IMR-90 (cell line): ENCODE data around the gene GNAZ. TPM values are rescaled to one million over a fixed set of nuclear protein-coding genes. Genes with fewer than 3 reads are reported as not detected.
A peak's percentile ranks its signal among the peaks of the same experiment; 100 is the strongest.

ENCODE experiments used
- ATAC-seq: fragments of 200-7000 bp; cut with Tn5 transposase; 2 replicates; pipeline ENCODE4 v1.9.1; 2020; ENCODE audit warnings: low read depth, mild to moderate bottlenecking, moderate library complexity
- BruUV-seq: library from RNA; stranded (reverse); fragments of 400-500 nt; replicated peaks from 2 replicates; lab custom pipeline; 2021; lab: Mats Ljungman, UMichigan
- CTCF ChIA-PET: fragments of 300-600 bp; formaldehyde crosslinking; extraction: SDS; loops from one replicate; lab custom pipeline; 2021; ENCODE audit warnings: antibody characterized with exemption; lab: Yijun Ruan, JAX
- POLR2A ChIA-PET: fragments of 300-600 bp; sonication (Branson Sonifier 250); formaldehyde crosslinking; loops from one replicate; lab custom pipeline; 2022; ENCODE audit warnings: antibody characterized with exemption; ENCODE audit not compliant: unreplicated experiment; lab: Charles Lee
- DNase-seq: peaks from one replicate; pipeline ENCODE4 v3.0.0; 2013
- H2AFZ ChIP-seq: replicated peaks from 2 replicates; pipeline ENCODE3; 2013; ENCODE audit warnings: low read length, mild to moderate bottlenecking; ENCODE audit not compliant: poor library complexity
- H2AK5ac ChIP-seq: 2 replicates; pipeline ENCODE4 v1.6.1; 2013; ENCODE audit warnings: low read depth, low read length, inconsistent platforms
- H2AK9ac ChIP-seq: replicated peaks from 2 replicates; pipeline ENCODE3; 2013; ENCODE audit warnings: mild to moderate bottlenecking, low read depth, low read length, moderate library complexity; ENCODE audit not compliant: poor library complexity
- H2BK120ac ChIP-seq: 2 replicates; pipeline ENCODE4 v1.6.1; 2013; ENCODE audit warnings: low read depth, low read length, inconsistent platforms
- H2BK15ac ChIP-seq: 3 replicates; pipeline ENCODE4 v1.6.1; 2013; ENCODE audit warnings: low read depth, low read length, inconsistent platforms
- H2BK20ac ChIP-seq: 2 replicates; pipeline ENCODE4 v1.6.1; 2013; ENCODE audit warnings: low read depth, mild to moderate bottlenecking, inconsistent platforms, low read length, moderate library complexity
- H2BK5ac ChIP-seq: 2 replicates; pipeline ENCODE4 v1.6.1; 2013; ENCODE audit warnings: mild to moderate bottlenecking, low read depth, low read length, inconsistent platforms; ENCODE audit not compliant: poor library complexity, severe bottlenecking
- H3K14ac ChIP-seq: replicated peaks from 2 replicates; pipeline ENCODE4 v1.6.1; 2013; ENCODE audit warnings: low read depth, low read length, inconsistent platforms
- H3K18ac ChIP-seq: 2 replicates; pipeline ENCODE4 v1.6.1; 2013; ENCODE audit warnings: low read depth, low read length, control low read depth
- H3K23ac ChIP-seq: 2 replicates; pipeline ENCODE4 v1.6.1; 2013; ENCODE audit warnings: low read depth, low read length, inconsistent platforms
- H3K27ac ChIP-seq: 2 replicates; pipeline ENCODE4 v1.5.1; 2013; ENCODE audit warnings: mild to moderate bottlenecking, control low read depth, low read length; ENCODE audit not compliant: insufficient read depth
- H3K27me3 ChIP-seq: 2 replicates; pipeline ENCODE4 v1.6.1; 2013; ENCODE audit warnings: low read length; ENCODE audit not compliant: control insufficient read depth, insufficient read depth
- H3K36me3 ChIP-seq: 2 replicates; pipeline ENCODE4 v1.6.1; 2013; ENCODE audit warnings: low read length, mixed read lengths; ENCODE audit not compliant: control insufficient read depth, insufficient read depth
- H3K4ac ChIP-seq: 2 replicates; pipeline ENCODE4 v1.6.1; 2013; ENCODE audit warnings: low read depth, low read length, inconsistent platforms
- H3K4me1 ChIP-seq: 2 replicates; pipeline ENCODE4 v1.6.1; 2013; ENCODE audit warnings: low read length, mixed read lengths; ENCODE audit not compliant: control insufficient read depth, insufficient read depth
- H3K4me2 ChIP-seq: 2 replicates; pipeline ENCODE4 v1.6.1; 2013; ENCODE audit warnings: low read depth, mild to moderate bottlenecking, control low read depth, low read length, moderate library complexity
- H3K4me3 ChIP-seq: 2 replicates; pipeline ENCODE4 v1.5.1; 2013; ENCODE audit warnings: low read depth, mild to moderate bottlenecking, control low read depth, low read length, moderate library complexity; ENCODE audit not compliant: insufficient read depth
- H3K56ac ChIP-seq: 2 replicates; pipeline ENCODE4 v1.6.1; 2013; ENCODE audit warnings: low read length, inconsistent platforms; ENCODE audit not compliant: insufficient read depth; ENCODE audit errors: extremely low read depth
- H3K79me1 ChIP-seq, 2 experiments: 2 replicates each; pipeline ENCODE4 v1.6.1; 2013; ENCODE audit warnings: low read length in 2 of 2, inconsistent platforms in 1 of 2, low read depth in 1 of 2
- H3K9ac ChIP-seq: 2 replicates; pipeline ENCODE4 v1.6.1; 2013; ENCODE audit warnings: low read depth, low read length, control low read depth
- H3K9me1 ChIP-seq: 2 replicates; pipeline ENCODE4 v1.6.1; 2013; ENCODE audit warnings: low read length, inconsistent platforms; ENCODE audit not compliant: insufficient read depth
- H3K9me3 ChIP-seq: 2 replicates; pipeline ENCODE4 v1.6.1; 2013; ENCODE audit warnings: low read length; ENCODE audit not compliant: control insufficient read depth, insufficient read depth
- H4K20me1 ChIP-seq: 2 replicates; pipeline ENCODE4 v1.6.1; 2013; ENCODE audit warnings: low read length, inconsistent platforms; ENCODE audit not compliant: insufficient read depth
- H4K5ac ChIP-seq: 2 replicates; pipeline ENCODE4 v1.6.1; 2013; ENCODE audit warnings: mild to moderate bottlenecking, low read depth, low read length, control low read depth
- H4K8ac ChIP-seq, 2 experiments: 2 replicates each; pipeline ENCODE4 v1.6.1; 2013; ENCODE audit warnings: low read depth in 2 of 2, low read length in 2 of 2, control low read depth in 1 of 2, inconsistent platforms in 1 of 2
- H4K91ac ChIP-seq: 2 replicates; pipeline ENCODE4 v1.6.1; 2013; ENCODE audit warnings: low read depth, low read length, inconsistent platforms; ENCODE audit not compliant: insufficient read depth
- BHLHE40 ChIP-seq: fragments of 150-350 bp; IDR thresholded peaks from 2 replicates; pipeline ENCODE4 v1.6.1; 2016; ENCODE audit warnings: mild to moderate bottlenecking, low read depth, low read length
- CEBPB ChIP-seq: IDR thresholded peaks from 2 replicates; pipeline ENCODE4 v1.6.1; 2012; ENCODE audit warnings: low read depth, low read length, improper control_type of control experiment
- CHD1 ChIP-seq: IDR thresholded peaks from 2 replicates; pipeline ENCODE4 v1.6.1; 2012; ENCODE audit warnings: low read depth, low read length, improper control_type of control experiment
- FOS ChIP-seq: fragments of 150-350 bp; IDR thresholded peaks from 2 replicates; pipeline ENCODE4 v1.6.1; 2016; ENCODE audit warnings: low read depth, low read length
- MAFK ChIP-seq: IDR thresholded peaks from 2 replicates; pipeline ENCODE4 v1.6.1; 2012; ENCODE audit warnings: low read depth, low read length, improper control_type of control experiment
- MAZ ChIP-seq: IDR thresholded peaks from 2 replicates; pipeline ENCODE4 v1.6.1; 2012; ENCODE audit warnings: low read depth, mild to moderate bottlenecking, low read length, improper control_type of control experiment, moderate library complexity, borderline replicate concordance
- MXI1 ChIP-seq: IDR thresholded peaks from 2 replicates; pipeline ENCODE4 v1.6.1; 2012; ENCODE audit warnings: low read depth, mild to moderate bottlenecking, low read length, moderate library complexity, borderline replicate concordance
- NFE2L2 ChIP-seq: fragments of 150-350 bp; IDR thresholded peaks from 2 replicates; pipeline ENCODE4 v1.6.1; 2016; ENCODE audit warnings: low read depth, mild to moderate bottlenecking, low read length
- POLR2A ChIP-seq: IDR thresholded peaks from 2 replicates; pipeline ENCODE4 v1.6.1; 2012; ENCODE audit warnings: mild to moderate bottlenecking, low read depth, low read length
- RAD21 ChIP-seq: IDR thresholded peaks from 2 replicates; pipeline ENCODE4 v1.6.1; 2012; ENCODE audit warnings: low read length, improper control_type of control experiment
- RFX5 ChIP-seq: IDR thresholded peaks from 2 replicates; pipeline ENCODE4 v1.8.0; 2012; ENCODE audit warnings: low read depth, mild to moderate bottlenecking, low read length, moderate library complexity
- SMC3 ChIP-seq: fragments of 150-350 bp; IDR thresholded peaks from 2 replicates; pipeline ENCODE4 v1.6.1; 2016; ENCODE audit warnings: low read depth, mild to moderate bottlenecking, antibody characterized with exemption, low read length, moderate library complexity
- WGBS, 2 experiments: methylation state at CpG; one replicate each; pipeline versions ENCODE4 v1.1.5 to v1.1.7; 2013; ENCODE audit warnings: missing lambda C conversion rate in 2 of 2; ENCODE audit not compliant: insufficient read length in 1 of 2; ENCODE audit errors: extremely low coverage in 2 of 2; 5-methylcytosine and 5-hydroxymethylcytosine counted together
- dilution Hi-C: fragments of 300-500 bp; cut with HindIII; formaldehyde crosslinking; loops from one replicate; pipeline ENCODE4 v1.14.3; 2018; ENCODE audit warnings: low sequenced_read_pairs; ENCODE audit not compliant: unreplicated experiment
- in situ Hi-C: fragments of 300-500 bp; cut with MboI; formaldehyde crosslinking; loops from 3 replicates; pipeline ENCODE4 v1.14.3; 2019; ENCODE audit warnings: low sequenced_read_pairs, inconsistent platforms, mixed read lengths
- intact Hi-C: fragments of 100-400 bp; cut with micrococcal nuclease; formaldehyde crosslinking; loops from 2 replicates; pipeline ENCODE4 v1.10.0; 2022
- polyA plus RNA-seq, 3 experiments: library from polyadenylated mRNA; depleted of rRNA; stranded (reverse); fragments of >200 nt; gene quantifications; 2 replicates each; pipeline ENCODE4 v1.2.3, GENCODE V29; 2012; ENCODE audit warnings: low replicate concordance in 1 of 3
- total RNA-seq: library from RNA; depleted of rRNA; stranded (reverse); fragments of >200 nt; gene quantifications from 2 replicates; pipeline ENCODE4 v1.2.3, GENCODE V29; 2012
- TF ChIP-seq, protein P1 (sequence below): fragments of 150-350 bp; IDR thresholded peaks from 2 replicates; pipeline ENCODE4 v1.6.1; 2016; ENCODE audit warnings: low read depth, mild to moderate bottlenecking, low read length, moderate library complexity, borderline replicate concordance
- TF ChIP-seq, protein P2 (sequence below): conservative IDR thresholded peaks from 2 replicates; pipeline ENCODE4 v1.5.1; 2012; ENCODE audit warnings: mild to moderate bottlenecking, low read depth, low read length, improper control_type of control experiment

Gene GNAZ
- total and polyA plus RNA-seq, 2 of the 4 experiments (the other 2 are of a cell fraction): 1.5 to 2.5 TPM

DNA sequence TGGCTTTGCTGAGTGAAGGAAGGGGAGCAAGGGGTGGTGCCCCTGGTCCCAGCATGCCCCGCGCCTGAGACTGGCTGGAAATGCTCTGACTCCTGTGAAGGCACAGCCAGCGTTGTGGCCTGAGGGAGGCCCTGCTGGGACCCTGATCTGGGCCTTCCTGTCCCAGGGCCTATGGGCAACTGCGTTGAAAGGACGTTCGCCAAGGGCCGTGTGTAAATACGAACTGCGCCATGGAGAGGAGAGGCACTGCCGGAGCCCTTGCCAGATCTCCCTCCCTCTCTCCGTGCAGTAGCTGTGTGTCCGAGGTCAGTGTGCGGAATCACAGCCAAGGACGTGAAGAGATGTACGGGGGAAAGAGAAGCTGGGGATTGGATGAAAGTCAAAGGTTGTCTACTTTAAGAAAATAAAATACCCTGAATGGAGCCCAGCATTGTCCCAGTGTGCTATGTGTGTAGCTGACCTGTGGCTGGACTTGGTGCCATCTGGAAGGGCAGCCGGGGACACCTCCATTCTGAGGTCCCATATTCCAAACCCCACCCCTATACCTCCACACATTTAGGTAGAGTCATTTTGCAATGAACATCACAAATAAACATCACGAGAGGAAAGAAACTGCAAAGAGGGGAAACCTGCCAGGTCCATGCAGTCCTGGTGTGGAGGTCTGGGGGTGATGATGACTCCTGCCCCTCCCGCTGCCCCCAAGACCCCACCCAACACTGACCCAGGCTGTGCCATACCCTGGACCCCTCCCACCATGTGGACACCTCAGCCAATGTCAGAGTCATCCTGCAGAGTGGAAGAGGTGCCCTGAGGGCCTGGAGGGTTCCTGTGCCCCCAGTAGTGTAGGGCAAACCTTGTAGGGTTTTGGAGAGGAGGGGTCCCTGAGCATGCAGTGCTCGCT, 54.5 kb downstream of the GNAZ start:
- peak overlapping the region; percentile 58 for H2AK9ac ChIP-seq
- no peak overlapping the region for H3K4me3 ChIP-seq
- no peak overlapping the region for H2BK15ac ChIP-seq
- no peaks in the 10 kb centered on the region for H3K79me1 ChIP-seq
- peak overlapping the region; percentile 37 for H2AFZ ChIP-seq
- ChIA-PET CTCF (interaction anchor here (1.0 to 2.4 kb wide), 2 partner anchors 150 to 165 kb away, joined by 3 to 5 read pairs; no protein-coding TSS in a partner anchor), POLR2A (no interaction called here)
- no peak overlapping the region for H3K4ac ChIP-seq
- no peaks in the 10 kb centered on the region for H4K20me1 ChIP-seq
- no peak overlapping the region for H3K56ac ChIP-seq
- no peak overlapping the region for H3K14ac ChIP-seq
- no peaks in the 10 kb centered on the region for H3K9me1 ChIP-seq
- BruUV-seq: no TSS peak
- H3K4me2 ChIP-seq: no peak overlapping the region
- no peak overlapping the region for H4K5ac ChIP-seq
- H3K27me3 ChIP-seq: peaks cover 6% of the 10 kb centered on the region; the same call in 1 of the 2 replicates
- no peak overlapping the region for H3K9ac ChIP-seq
- no peak for ATAC-seq
- H2AK5ac ChIP-seq: no peak overlapping the region
- no peak overlapping the region for H4K8ac ChIP-seq
- no peak overlapping the region for H3K18ac ChIP-seq
- DNase-seq: no peak
- intact Hi-C loops (loop anchor here (5.0 kb wide), 1 partner anchor 278 kb away; no protein-coding TSS in a partner anchor), in situ Hi-C loops (loop anchor here (5.0 to 10.0 kb wide), 2 partner anchors 173 to 270 kb away; no protein-coding TSS in a partner anchor), dilution Hi-C loops (no loop called here)
- peaks cover 3% of the 10 kb centered on the region; the same call in 1 of the 2 replicates for H3K4me1 ChIP-seq
- no peak overlapping the region for H2BK5ac ChIP-seq
- no peak overlapping the region for H3K27ac ChIP-seq
- H2BK20ac ChIP-seq: no peak overlapping the region
- 83% methylated on average over 2 of the region's 19 CpGs; no CpG with 5 or more reads in 1 of the 2 experiments for WGBS, 2 experiments
- no peaks in the 10 kb centered on the region for H3K9me3 ChIP-seq
- no peak overlapping the region for H3K23ac ChIP-seq
- no peaks in the 10 kb centered on the region for H3K36me3 ChIP-seq
- H4K91ac ChIP-seq: no peak overlapping the region
- no peak overlapping the region for H2BK120ac ChIP-seq
- TF ChIP-seq RFX5 (no peak), NFE2L2 (no peak), RAD21 (no peak), FOS (no peak), POLR2A (no peak), MAZ (no peak), CEBPB (no peak), CHD1 (no peak), MXI1 (no peak), MAFK (no peak), SMC3 (no peak), BHLHE40 (no peak)
- TF ChIP-seq, protein P1, sequence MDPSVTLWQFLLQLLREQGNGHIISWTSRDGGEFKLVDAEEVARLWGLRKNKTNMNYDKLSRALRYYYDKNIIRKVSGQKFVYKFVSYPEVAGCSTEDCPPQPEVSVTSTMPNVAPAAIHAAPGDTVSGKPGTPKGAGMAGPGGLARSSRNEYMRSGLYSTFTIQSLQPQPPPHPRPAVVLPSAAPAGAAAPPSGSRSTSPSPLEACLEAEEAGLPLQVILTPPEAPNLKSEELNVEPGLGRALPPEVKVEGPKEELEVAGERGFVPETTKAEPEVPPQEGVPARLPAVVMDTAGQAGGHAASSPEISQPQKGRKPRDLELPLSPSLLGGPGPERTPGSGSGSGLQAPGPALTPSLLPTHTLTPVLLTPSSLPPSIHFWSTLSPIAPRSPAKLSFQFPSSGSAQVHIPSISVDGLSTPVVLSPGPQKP: no peak
- TF ChIP-seq, protein P2, sequence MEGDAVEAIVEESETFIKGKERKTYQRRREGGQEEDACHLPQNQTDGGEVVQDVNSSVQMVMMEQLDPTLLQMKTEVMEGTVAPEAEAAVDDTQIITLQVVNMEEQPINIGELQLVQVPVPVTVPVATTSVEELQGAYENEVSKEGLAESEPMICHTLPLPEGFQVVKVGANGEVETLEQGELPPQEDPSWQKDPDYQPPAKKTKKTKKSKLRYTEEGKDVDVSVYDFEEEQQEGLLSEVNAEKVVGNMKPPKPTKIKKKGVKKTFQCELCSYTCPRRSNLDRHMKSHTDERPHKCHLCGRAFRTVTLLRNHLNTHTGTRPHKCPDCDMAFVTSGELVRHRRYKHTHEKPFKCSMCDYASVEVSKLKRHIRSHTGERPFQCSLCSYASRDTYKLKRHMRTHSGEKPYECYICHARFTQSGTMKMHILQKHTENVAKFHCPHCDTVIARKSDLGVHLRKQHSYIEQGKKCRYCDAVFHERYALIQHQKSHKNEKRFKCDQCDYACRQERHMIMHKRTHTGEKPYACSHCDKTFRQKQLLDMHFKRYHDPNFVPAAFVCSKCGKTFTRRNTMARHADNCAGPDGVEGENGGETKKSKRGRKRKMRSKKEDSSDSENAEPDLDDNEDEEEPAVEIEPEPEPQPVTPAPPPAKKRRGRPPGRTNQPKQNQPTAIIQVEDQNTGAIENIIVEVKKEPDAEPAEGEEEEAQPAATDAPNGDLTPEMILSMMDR: no peak
